ENCODE measurements around the gene DENND1A. TPM values are rescaled to one million over a fixed set of nuclear protein-coding genes. Genes with fewer than 3 reads are reported as not detected.

Gene DENND1A
- total RNA-seq, 2 donors from 2014 or later: 17.8 to 36.6 TPM

DNA sequence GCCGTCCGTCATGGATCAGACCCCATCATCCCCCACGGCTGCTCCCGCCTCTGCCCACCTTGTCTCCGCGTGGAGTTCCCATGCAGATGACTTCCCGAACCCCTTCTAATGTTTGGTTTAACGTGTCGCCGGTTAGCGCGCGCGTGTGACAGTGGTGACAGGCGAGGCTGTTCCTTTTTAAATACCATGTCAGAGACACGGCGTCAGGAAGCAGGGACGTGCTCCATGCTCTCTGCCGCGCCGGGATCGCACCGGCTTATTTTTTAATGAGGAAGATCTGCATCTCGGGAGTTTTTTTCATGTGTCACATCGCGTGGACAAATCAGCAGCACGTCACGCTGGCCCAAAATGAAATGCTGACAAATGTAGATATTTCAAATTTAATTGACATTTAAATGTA is 538.0 kb downstream of the DENND1A start:
- Histone ChIP-seq H3K4me1 (ENCODE audit: control insufficient read depth in 1 of 2, low read depth in 2 of 2) (no peaks in the 10 kb centered on the region), H3K9me3 (no peaks in the 10 kb centered on the region), H3K36me3 (no peaks in the 10 kb centered on the region)

GRCh38 chr9:123391233-123391632 is 538.7 kb downstream of the DENND1A start:
- no peak for ATAC-seq (ENCODE audit: insufficient number of reproducible peaks, low FRiP score, low read depth)

More for the DNA sequence above, 538.0 kb downstream of the DENND1A start:
- Histone ChIP-seq H3K27me3 (replicated peaks; ENCODE audit: insufficient read depth) (no peaks in the 10 kb centered on the region), H3K27ac (no peak overlapping the region), H3K4me3 (no peak overlapping the region)
- TF ChIP-seq, protein P1, sequence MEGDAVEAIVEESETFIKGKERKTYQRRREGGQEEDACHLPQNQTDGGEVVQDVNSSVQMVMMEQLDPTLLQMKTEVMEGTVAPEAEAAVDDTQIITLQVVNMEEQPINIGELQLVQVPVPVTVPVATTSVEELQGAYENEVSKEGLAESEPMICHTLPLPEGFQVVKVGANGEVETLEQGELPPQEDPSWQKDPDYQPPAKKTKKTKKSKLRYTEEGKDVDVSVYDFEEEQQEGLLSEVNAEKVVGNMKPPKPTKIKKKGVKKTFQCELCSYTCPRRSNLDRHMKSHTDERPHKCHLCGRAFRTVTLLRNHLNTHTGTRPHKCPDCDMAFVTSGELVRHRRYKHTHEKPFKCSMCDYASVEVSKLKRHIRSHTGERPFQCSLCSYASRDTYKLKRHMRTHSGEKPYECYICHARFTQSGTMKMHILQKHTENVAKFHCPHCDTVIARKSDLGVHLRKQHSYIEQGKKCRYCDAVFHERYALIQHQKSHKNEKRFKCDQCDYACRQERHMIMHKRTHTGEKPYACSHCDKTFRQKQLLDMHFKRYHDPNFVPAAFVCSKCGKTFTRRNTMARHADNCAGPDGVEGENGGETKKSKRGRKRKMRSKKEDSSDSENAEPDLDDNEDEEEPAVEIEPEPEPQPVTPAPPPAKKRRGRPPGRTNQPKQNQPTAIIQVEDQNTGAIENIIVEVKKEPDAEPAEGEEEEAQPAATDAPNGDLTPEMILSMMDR (IDR thresholded peaks at IDR 0.05): no peak
- DNase-seq (ENCODE audit: low spot score) (no peak), ATAC-seq (ENCODE audit: insufficient number of reproducible peaks, low FRiP score, low read depth) (no peak)

GRCh38 chr9:123390337-123391135 is 539.4 kb downstream of the DENND1A start:
- Histone ChIP-seq H3K36me3 (no peaks in the 10 kb centered on the region), H3K4me3 (no peak overlapping the region), H3K27me3 (replicated peaks; ENCODE audit: insufficient read depth) (no peaks in the 10 kb centered on the region), H3K27ac (no peak overlapping the region), H3K4me1 (ENCODE audit: control insufficient read depth in 1 of 2, low read depth in 2 of 2) (no peaks in the 10 kb centered on the region), H3K9me3 (no peaks in the 10 kb centered on the region)
- DNase-seq (ENCODE audit: low spot score): no peak
- ATAC-seq (ENCODE audit: insufficient number of reproducible peaks, low FRiP score, low read depth): no peak
- TF ChIP-seq, protein P1 (IDR thresholded peaks at IDR 0.05): no peak

More at GRCh38 chr9:123391233-123391632, 538.7 kb downstream of the DENND1A start:
- Histone ChIP-seq H3K4me3 (no peak overlapping the region), H3K36me3 (no peaks in the 10 kb centered on the region), H3K4me1 (ENCODE audit: control insufficient read depth in 1 of 2, low read depth in 2 of 2) (no peaks in the 10 kb centered on the region), H3K27ac (no peak overlapping the region), H3K9me3 (no peaks in the 10 kb centered on the region), H3K27me3 (replicated peaks; ENCODE audit: insufficient read depth) (no peaks in the 10 kb centered on the region)
- TF ChIP-seq, protein P1 (IDR thresholded peaks at IDR 0.05): no peak
- DNase-seq (ENCODE audit: low spot score): no peak

DNA sequence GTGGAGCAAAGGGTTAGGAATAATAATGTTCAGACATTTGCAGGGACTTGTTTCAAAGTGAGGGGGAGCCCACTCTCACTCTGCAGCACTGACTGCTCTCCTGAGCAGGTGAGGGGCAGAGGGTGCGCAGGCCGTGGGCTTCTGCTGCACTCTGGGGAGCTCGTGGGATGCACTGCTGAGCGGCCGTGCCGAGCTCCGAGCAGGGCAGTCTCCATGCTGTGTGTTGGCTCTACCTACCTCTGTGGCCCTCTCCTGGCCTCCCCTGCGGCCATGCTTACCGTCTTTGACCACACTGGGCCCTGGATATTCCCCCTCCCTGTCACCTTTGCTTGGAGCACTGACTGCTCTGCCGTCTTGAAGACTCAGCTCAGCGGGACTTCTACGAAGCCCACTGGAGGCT is 540.2 kb downstream of the DENND1A start:
- no peak overlapping the region for H3K27ac ChIP-seq
- H3K4me1 ChIP-seq (ENCODE audit: control insufficient read depth in 1 of 2, low read depth in 2 of 2): no peaks in the 10 kb centered on the region
- no peak for ATAC-seq (ENCODE audit: insufficient number of reproducible peaks, low FRiP score, low read depth)
- no peaks in the 10 kb centered on the region for H3K27me3 ChIP-seq (replicated peaks; ENCODE audit: insufficient read depth)
- no peaks in the 10 kb centered on the region for H3K36me3 ChIP-seq
- H3K9me3 ChIP-seq: no peaks in the 10 kb centered on the region
- H3K4me3 ChIP-seq: no peak overlapping the region
- TF ChIP-seq, protein P1 (IDR thresholded peaks at IDR 0.05): no peak
- DNase-seq (ENCODE audit: low spot score): no peak

GRCh38 chr9:123389070-123389469 is 540.9 kb downstream of the DENND1A start:
- Histone ChIP-seq H3K4me1 (ENCODE audit: control insufficient read depth in 1 of 2, low read depth in 2 of 2) (no peaks in the 10 kb centered on the region), H3K4me3 (no peak overlapping the region), H3K9me3 (no peaks in the 10 kb centered on the region), H3K27ac (no peak overlapping the region), H3K36me3 (no peaks in the 10 kb centered on the region), H3K27me3 (replicated peaks; ENCODE audit: insufficient read depth) (no peaks in the 10 kb centered on the region)
- TF ChIP-seq, protein P1 (IDR thresholded peaks at IDR 0.05): no peak
- DNase-seq (ENCODE audit: low spot score) (no peak), ATAC-seq (ENCODE audit: insufficient number of reproducible peaks, low FRiP score, low read depth) (no peak)

All from thoracic aorta (tissue), 2 donors.